HepG2 (cell line): ENCODE results near the gene PACS1.

Experiments
- BRF2 ChIP-seq: sonication (generic); formaldehyde crosslinking; IDR thresholded peaks from 2 replicates; pipeline ENCODE4 v1.8.1; 2022; ENCODE audit warnings: mild to moderate bottlenecking, missing genetic modification reagents
- NFATC3 ChIP-seq: sonication (generic); formaldehyde crosslinking; IDR thresholded peaks from 2 replicates; pipeline ENCODE4 v1.5.1; 2020; ENCODE audit warnings: mild to moderate bottlenecking, missing genetic modification reagents
- POLR2AphosphoS5 ChIP-seq: IDR thresholded peaks from 2 replicates; pipeline ENCODE4 v1.6.1; 2012; ENCODE audit warnings: low read depth, low read length
- SIN3B ChIP-seq: fragments of 150-350 bp; IDR thresholded peaks from 2 replicates; pipeline ENCODE4 v1.6.1; 2014; ENCODE audit warnings: low read length
- TP53 ChIP-seq: sonication (generic); formaldehyde crosslinking; conservative IDR thresholded peaks from 2 replicates; pipeline ENCODE4 v1.4.0; 2020; ENCODE audit warnings: missing genetic modification reagents
- ZNF263 ChIP-seq: sonication (generic); formaldehyde crosslinking; IDR thresholded peaks from 2 replicates; pipeline ENCODE4 v1.4.0; 2020; ENCODE audit warnings: missing genetic modification reagents
- ZNF660 ChIP-seq: sonication (generic); formaldehyde crosslinking; IDR thresholded peaks from 2 replicates; pipeline ENCODE4 v1.5.1; 2020; ENCODE audit warnings: mild to moderate bottlenecking, low read depth, missing genetic modification reagents, borderline replicate concordance
- TF ChIP-seq, protein P1 (sequence below): sonication (generic); formaldehyde crosslinking; conservative IDR thresholded peaks from 2 replicates; pipeline ENCODE4 v1.5.0; 2020; ENCODE audit warnings: missing genetic modification reagents
- TF ChIP-seq, protein P2 (sequence below): sonication (generic); formaldehyde crosslinking; IDR thresholded peaks from 2 replicates; pipeline ENCODE4 v1.5.0; 2020; ENCODE audit warnings: mild to moderate bottlenecking, missing genetic modification reagents, moderate library complexity

DNA sequence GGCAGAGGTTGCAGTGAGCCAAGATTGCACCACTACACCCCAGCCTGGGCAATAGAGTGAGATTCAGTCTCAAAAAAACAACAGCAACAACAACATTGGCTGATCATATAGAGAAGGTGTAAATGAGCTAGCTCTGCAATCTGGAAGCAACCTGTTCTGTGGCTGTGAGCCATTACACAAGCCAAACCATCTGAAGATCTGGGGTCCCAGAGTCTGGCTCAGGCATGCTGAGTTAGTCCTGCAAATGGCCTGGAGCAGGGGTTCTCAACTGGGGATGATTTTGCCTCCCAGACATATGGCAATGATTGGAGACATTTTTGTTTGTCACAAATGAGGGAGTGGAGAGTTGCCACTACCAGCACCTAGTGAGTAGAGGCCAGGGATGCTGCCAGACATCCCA lies 156.0 kb downstream of the PACS1 start:
- TF ChIP-seq, protein P1, sequence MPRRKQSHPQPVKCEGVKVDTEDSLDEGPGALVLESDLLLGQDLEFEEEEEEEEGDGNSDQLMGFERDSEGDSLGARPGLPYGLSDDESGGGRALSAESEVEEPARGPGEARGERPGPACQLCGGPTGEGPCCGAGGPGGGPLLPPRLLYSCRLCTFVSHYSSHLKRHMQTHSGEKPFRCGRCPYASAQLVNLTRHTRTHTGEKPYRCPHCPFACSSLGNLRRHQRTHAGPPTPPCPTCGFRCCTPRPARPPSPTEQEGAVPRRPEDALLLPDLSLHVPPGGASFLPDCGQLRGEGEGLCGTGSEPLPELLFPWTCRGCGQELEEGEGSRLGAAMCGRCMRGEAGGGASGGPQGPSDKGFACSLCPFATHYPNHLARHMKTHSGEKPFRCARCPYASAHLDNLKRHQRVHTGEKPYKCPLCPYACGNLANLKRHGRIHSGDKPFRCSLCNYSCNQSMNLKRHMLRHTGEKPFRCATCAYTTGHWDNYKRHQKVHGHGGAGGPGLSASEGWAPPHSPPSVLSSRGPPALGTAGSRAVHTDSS (CRISPR knock-in tag): no peak
- TF ChIP-seq POLR2AphosphoS5: no peak
- TF ChIP-seq ZNF660 (CRISPR knock-in tag): no peak
- TF ChIP-seq SIN3B: no peak
- TF ChIP-seq, protein P2, sequence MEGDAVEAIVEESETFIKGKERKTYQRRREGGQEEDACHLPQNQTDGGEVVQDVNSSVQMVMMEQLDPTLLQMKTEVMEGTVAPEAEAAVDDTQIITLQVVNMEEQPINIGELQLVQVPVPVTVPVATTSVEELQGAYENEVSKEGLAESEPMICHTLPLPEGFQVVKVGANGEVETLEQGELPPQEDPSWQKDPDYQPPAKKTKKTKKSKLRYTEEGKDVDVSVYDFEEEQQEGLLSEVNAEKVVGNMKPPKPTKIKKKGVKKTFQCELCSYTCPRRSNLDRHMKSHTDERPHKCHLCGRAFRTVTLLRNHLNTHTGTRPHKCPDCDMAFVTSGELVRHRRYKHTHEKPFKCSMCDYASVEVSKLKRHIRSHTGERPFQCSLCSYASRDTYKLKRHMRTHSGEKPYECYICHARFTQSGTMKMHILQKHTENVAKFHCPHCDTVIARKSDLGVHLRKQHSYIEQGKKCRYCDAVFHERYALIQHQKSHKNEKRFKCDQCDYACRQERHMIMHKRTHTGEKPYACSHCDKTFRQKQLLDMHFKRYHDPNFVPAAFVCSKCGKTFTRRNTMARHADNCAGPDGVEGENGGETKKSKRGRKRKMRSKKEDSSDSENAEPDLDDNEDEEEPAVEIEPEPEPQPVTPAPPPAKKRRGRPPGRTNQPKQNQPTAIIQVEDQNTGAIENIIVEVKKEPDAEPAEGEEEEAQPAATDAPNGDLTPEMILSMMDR (CRISPR knock-in tag): no peak
- no peak for TF ChIP-seq NFATC3 (CRISPR knock-in tag)
- no peak for TF ChIP-seq ZNF263
- TF ChIP-seq TP53 (CRISPR knock-in tag): no peak
- TF ChIP-seq BRF2 (CRISPR knock-in tag): no peak
